IMR-90 (cell line): ENCODE measurements around the gene USP31. TPM values are rescaled to one million over a fixed set of nuclear protein-coding genes. Genes with fewer than 3 reads are reported as not detected.

ENCODE experiments used
- ATAC-seq: fragments of 200-7000 bp; cut with Tn5 transposase; 2 replicates; pipeline ENCODE4 v1.9.1; 2020; ENCODE audit warnings: low read depth, mild to moderate bottlenecking, moderate library complexity
- BruUV-seq: library from RNA; stranded (reverse); fragments of 400-500 nt; replicated peaks from 2 replicates; lab custom pipeline; 2021; lab: Mats Ljungman, UMichigan
- CTCF ChIA-PET: fragments of 300-600 bp; formaldehyde crosslinking; extraction: SDS; loops from one replicate; lab custom pipeline; 2021; ENCODE audit warnings: antibody characterized with exemption; lab: Yijun Ruan, JAX
- POLR2A ChIA-PET: fragments of 300-600 bp; sonication (Branson Sonifier 250); formaldehyde crosslinking; loops from one replicate; lab custom pipeline; 2022; ENCODE audit warnings: antibody characterized with exemption; ENCODE audit not compliant: unreplicated experiment; lab: Charles Lee
- DNase-seq: peaks from one replicate; pipeline ENCODE4 v3.0.0; 2013
- H2AFZ ChIP-seq: replicated peaks from 2 replicates; pipeline ENCODE3; 2013; ENCODE audit warnings: low read length, mild to moderate bottlenecking; ENCODE audit not compliant: poor library complexity
- H2AK5ac ChIP-seq: 2 replicates; pipeline ENCODE4 v1.6.1; 2013; ENCODE audit warnings: low read depth, low read length, inconsistent platforms
- H2AK9ac ChIP-seq: replicated peaks from 2 replicates; pipeline ENCODE3; 2013; ENCODE audit warnings: mild to moderate bottlenecking, low read depth, low read length, moderate library complexity; ENCODE audit not compliant: poor library complexity
- H2BK120ac ChIP-seq: 2 replicates; pipeline ENCODE4 v1.6.1; 2013; ENCODE audit warnings: low read depth, low read length, inconsistent platforms
- H2BK15ac ChIP-seq: 3 replicates; pipeline ENCODE4 v1.6.1; 2013; ENCODE audit warnings: low read depth, low read length, inconsistent platforms
- H2BK20ac ChIP-seq: 2 replicates; pipeline ENCODE4 v1.6.1; 2013; ENCODE audit warnings: low read depth, mild to moderate bottlenecking, inconsistent platforms, low read length, moderate library complexity
- H2BK5ac ChIP-seq: 2 replicates; pipeline ENCODE4 v1.6.1; 2013; ENCODE audit warnings: mild to moderate bottlenecking, low read depth, low read length, inconsistent platforms; ENCODE audit not compliant: poor library complexity, severe bottlenecking
- H3K14ac ChIP-seq: replicated peaks from 2 replicates; pipeline ENCODE4 v1.6.1; 2013; ENCODE audit warnings: low read depth, low read length, inconsistent platforms
- H3K18ac ChIP-seq: 2 replicates; pipeline ENCODE4 v1.6.1; 2013; ENCODE audit warnings: low read depth, low read length, control low read depth
- H3K23ac ChIP-seq: 2 replicates; pipeline ENCODE4 v1.6.1; 2013; ENCODE audit warnings: low read depth, low read length, inconsistent platforms
- H3K27ac ChIP-seq: 2 replicates; pipeline ENCODE4 v1.5.1; 2013; ENCODE audit warnings: mild to moderate bottlenecking, control low read depth, low read length; ENCODE audit not compliant: insufficient read depth
- H3K27me3 ChIP-seq: 2 replicates; pipeline ENCODE4 v1.6.1; 2013; ENCODE audit warnings: low read length; ENCODE audit not compliant: control insufficient read depth, insufficient read depth
- H3K36me3 ChIP-seq: 2 replicates; pipeline ENCODE4 v1.6.1; 2013; ENCODE audit warnings: low read length, mixed read lengths; ENCODE audit not compliant: control insufficient read depth, insufficient read depth
- H3K4ac ChIP-seq: 2 replicates; pipeline ENCODE4 v1.6.1; 2013; ENCODE audit warnings: low read depth, low read length, inconsistent platforms
- H3K4me1 ChIP-seq: 2 replicates; pipeline ENCODE4 v1.6.1; 2013; ENCODE audit warnings: low read length, mixed read lengths; ENCODE audit not compliant: control insufficient read depth, insufficient read depth
- H3K4me2 ChIP-seq: 2 replicates; pipeline ENCODE4 v1.6.1; 2013; ENCODE audit warnings: low read depth, mild to moderate bottlenecking, control low read depth, low read length, moderate library complexity
- H3K4me3 ChIP-seq: 2 replicates; pipeline ENCODE4 v1.5.1; 2013; ENCODE audit warnings: low read depth, mild to moderate bottlenecking, control low read depth, low read length, moderate library complexity; ENCODE audit not compliant: insufficient read depth
- H3K56ac ChIP-seq: 2 replicates; pipeline ENCODE4 v1.6.1; 2013; ENCODE audit warnings: low read length, inconsistent platforms; ENCODE audit not compliant: insufficient read depth; ENCODE audit errors: extremely low read depth
- H3K79me1 ChIP-seq, 2 experiments: 2 replicates each; pipeline ENCODE4 v1.6.1; 2013; ENCODE audit warnings: low read length in 2 of 2, inconsistent platforms in 1 of 2, low read depth in 1 of 2
- H3K9ac ChIP-seq: 2 replicates; pipeline ENCODE4 v1.6.1; 2013; ENCODE audit warnings: low read depth, low read length, control low read depth
- H3K9me1 ChIP-seq: 2 replicates; pipeline ENCODE4 v1.6.1; 2013; ENCODE audit warnings: low read length, inconsistent platforms; ENCODE audit not compliant: insufficient read depth
- H3K9me3 ChIP-seq: 2 replicates; pipeline ENCODE4 v1.6.1; 2013; ENCODE audit warnings: low read length; ENCODE audit not compliant: control insufficient read depth, insufficient read depth
- H4K20me1 ChIP-seq: 2 replicates; pipeline ENCODE4 v1.6.1; 2013; ENCODE audit warnings: low read length, inconsistent platforms; ENCODE audit not compliant: insufficient read depth
- H4K5ac ChIP-seq: 2 replicates; pipeline ENCODE4 v1.6.1; 2013; ENCODE audit warnings: mild to moderate bottlenecking, low read depth, low read length, control low read depth
- H4K8ac ChIP-seq, 2 experiments: 2 replicates each; pipeline ENCODE4 v1.6.1; 2013; ENCODE audit warnings: low read depth in 2 of 2, low read length in 2 of 2, control low read depth in 1 of 2, inconsistent platforms in 1 of 2
- H4K91ac ChIP-seq: 2 replicates; pipeline ENCODE4 v1.6.1; 2013; ENCODE audit warnings: low read depth, low read length, inconsistent platforms; ENCODE audit not compliant: insufficient read depth
- BHLHE40 ChIP-seq: fragments of 150-350 bp; IDR thresholded peaks from 2 replicates; pipeline ENCODE4 v1.6.1; 2016; ENCODE audit warnings: mild to moderate bottlenecking, low read depth, low read length
- CEBPB ChIP-seq: IDR thresholded peaks from 2 replicates; pipeline ENCODE4 v1.6.1; 2012; ENCODE audit warnings: low read depth, low read length, improper control_type of control experiment
- CHD1 ChIP-seq: IDR thresholded peaks from 2 replicates; pipeline ENCODE4 v1.6.1; 2012; ENCODE audit warnings: low read depth, low read length, improper control_type of control experiment
- CTCF ChIP-seq: conservative IDR thresholded peaks from 2 replicates; pipeline ENCODE4 v1.5.1; 2012; ENCODE audit warnings: mild to moderate bottlenecking, low read depth, low read length, improper control_type of control experiment
- ELK1 ChIP-seq: fragments of 150-350 bp; IDR thresholded peaks from 2 replicates; pipeline ENCODE4 v1.6.1; 2016; ENCODE audit warnings: low read depth, mild to moderate bottlenecking, low read length, moderate library complexity, borderline replicate concordance
- FOS ChIP-seq: fragments of 150-350 bp; IDR thresholded peaks from 2 replicates; pipeline ENCODE4 v1.6.1; 2016; ENCODE audit warnings: low read depth, low read length
- MAFK ChIP-seq: IDR thresholded peaks from 2 replicates; pipeline ENCODE4 v1.6.1; 2012; ENCODE audit warnings: low read depth, low read length, improper control_type of control experiment
- MAZ ChIP-seq: IDR thresholded peaks from 2 replicates; pipeline ENCODE4 v1.6.1; 2012; ENCODE audit warnings: low read depth, mild to moderate bottlenecking, low read length, improper control_type of control experiment, moderate library complexity, borderline replicate concordance
- MXI1 ChIP-seq: IDR thresholded peaks from 2 replicates; pipeline ENCODE4 v1.6.1; 2012; ENCODE audit warnings: low read depth, mild to moderate bottlenecking, low read length, moderate library complexity, borderline replicate concordance
- NFE2L2 ChIP-seq: fragments of 150-350 bp; IDR thresholded peaks from 2 replicates; pipeline ENCODE4 v1.6.1; 2016; ENCODE audit warnings: low read depth, mild to moderate bottlenecking, low read length
- POLR2A ChIP-seq: IDR thresholded peaks from 2 replicates; pipeline ENCODE4 v1.6.1; 2012; ENCODE audit warnings: mild to moderate bottlenecking, low read depth, low read length
- RAD21 ChIP-seq: IDR thresholded peaks from 2 replicates; pipeline ENCODE4 v1.6.1; 2012; ENCODE audit warnings: low read length, improper control_type of control experiment
- RCOR1 ChIP-seq: IDR thresholded peaks from 2 replicates; pipeline ENCODE4 v1.6.1; 2012; ENCODE audit warnings: mild to moderate bottlenecking, low read length, improper control_type of control experiment; ENCODE audit not compliant: insufficient replicate concordance
- RFX5 ChIP-seq: IDR thresholded peaks from 2 replicates; pipeline ENCODE4 v1.8.0; 2012; ENCODE audit warnings: low read depth, mild to moderate bottlenecking, low read length, moderate library complexity
- USF2 ChIP-seq: fragments of 150-350 bp; IDR thresholded peaks from 2 replicates; pipeline ENCODE4 v1.6.1; 2017; ENCODE audit warnings: mild to moderate bottlenecking, antibody characterized with exemption, low read length, low read depth
- dilution Hi-C: fragments of 300-500 bp; cut with HindIII; formaldehyde crosslinking; loops from one replicate; pipeline ENCODE4 v1.14.3; 2018; ENCODE audit warnings: low sequenced_read_pairs; ENCODE audit not compliant: unreplicated experiment
- in situ Hi-C: fragments of 300-500 bp; cut with MboI; formaldehyde crosslinking; loops from 3 replicates; pipeline ENCODE4 v1.14.3; 2019; ENCODE audit warnings: low sequenced_read_pairs, inconsistent platforms, mixed read lengths
- intact Hi-C: fragments of 100-400 bp; cut with micrococcal nuclease; formaldehyde crosslinking; loops from 2 replicates; pipeline ENCODE4 v1.10.0; 2022
- polyA plus RNA-seq, 3 experiments: library from polyadenylated mRNA; depleted of rRNA; stranded (reverse); fragments of >200 nt; gene quantifications; 2 replicates each; pipeline ENCODE4 v1.2.3, GENCODE V29; 2012; ENCODE audit warnings: low replicate concordance in 1 of 3
- total RNA-seq: library from RNA; depleted of rRNA; stranded (reverse); fragments of >200 nt; gene quantifications from 2 replicates; pipeline ENCODE4 v1.2.3, GENCODE V29; 2012

Gene USP31
- total and polyA plus RNA-seq, 2 of the 4 experiments (the other 2 are of a cell fraction) = 2.9 to 3.4 TPM

- Histone ChIP-seq H3K79me1 (no peaks in the 10 kb centered on the region), H3K4ac (no peak overlapping the region), H2BK5ac (no peak overlapping the region), H4K91ac (no peak overlapping the region), H3K18ac (no peak overlapping the region), H3K9ac (no peak overlapping the region), H3K56ac (no peak overlapping the region), H3K27me3 (no peaks in the 10 kb centered on the region), H3K36me3 (no peaks in the 10 kb centered on the region), H4K20me1 (no peaks in the 10 kb centered on the region), H2BK120ac (no peak overlapping the region), H3K23ac (no peak overlapping the region), H3K4me3 (no peak overlapping the region), H2BK15ac (no peak overlapping the region), H2AFZ (no peak overlapping the region), H3K9me1 (no peaks in the 10 kb centered on the region), H3K4me1 (no peaks in the 10 kb centered on the region), H3K4me2 (no peak overlapping the region), H3K14ac (no peak overlapping the region), H2AK5ac (no peak overlapping the region), H2AK9ac (no peak overlapping the region), H4K8ac (no peak overlapping the region), H3K9me3 (no peaks in the 10 kb centered on the region), H4K5ac (no peak overlapping the region), H3K27ac (no peak overlapping the region), H2BK20ac (no peak overlapping the region)
- DNase-seq = no peak
- intact Hi-C loops = no loop called here
- in situ Hi-C loops = no loop called here
- TF ChIP-seq BHLHE40 = no peak
- TF ChIP-seq MAFK = no peak
- TF ChIP-seq RAD21 = no peak
- no peak for TF ChIP-seq RFX5
- TF ChIP-seq NFE2L2 = no peak
- no peak for TF ChIP-seq CHD1
- TF ChIP-seq FOS = no peak
- no peak for TF ChIP-seq CEBPB
- TF ChIP-seq MXI1 = no peak
- no peak for TF ChIP-seq MAZ
- no peak for TF ChIP-seq RCOR1
- no peak for TF ChIP-seq POLR2A
- no peak for TF ChIP-seq ELK1
- no peak for TF ChIP-seq USF2
- no peak for TF ChIP-seq CTCF
- dilution Hi-C loops = no loop called here
- ATAC-seq = no peak
- ChIA-PET POLR2A (no interaction called here), CTCF (interaction anchor here (0.6 kb wide), 1 partner anchor 15 kb away, joined by 4 read pairs; no protein-coding TSS in a partner anchor)
- no TSS peak for BruUV-seq
These were observed 26.4 kb upstream of the USP31 start for GRCh38 chr16:23175651-23176050.
